Measurements from ENCODE around the gene NOD1. TPM values are rescaled to one million over a fixed set of nuclear protein-coding genes. Genes with fewer than 3 reads are reported as not detected.

The NOD1 gene
- total RNA-seq, 1 experiment from 2014 or later: 7.0 TPM

DNA sequence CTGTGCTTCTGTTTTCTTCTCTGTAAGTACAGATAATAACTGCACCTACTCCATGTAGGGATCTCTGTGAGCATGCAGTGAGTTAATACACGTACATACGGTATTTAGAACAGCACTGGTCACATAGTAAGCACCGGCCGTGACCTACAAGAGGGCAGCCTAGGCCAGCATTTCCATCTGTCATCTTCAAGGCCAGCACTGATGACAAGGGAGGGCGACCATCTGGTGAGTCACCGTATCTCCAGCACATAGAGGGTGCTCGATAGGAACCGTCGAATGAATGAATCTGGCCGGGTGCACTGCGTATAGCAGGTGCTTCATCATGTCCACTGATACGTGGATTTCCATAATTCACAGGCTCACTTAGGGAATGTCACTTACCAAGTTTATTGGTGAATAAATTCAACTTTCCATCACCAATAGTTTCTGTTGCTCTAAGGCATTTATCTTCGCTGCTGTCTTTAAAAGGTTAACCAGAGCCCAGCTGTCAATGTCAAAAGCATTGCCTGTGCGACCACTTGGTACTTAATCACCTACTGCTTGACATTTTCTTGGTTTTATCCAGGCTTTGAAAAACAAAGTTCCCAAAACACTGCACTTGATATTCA, 8.3 kb downstream of the NOD1 start:
- CTCF ChIA-PET: interaction anchor here (0.8 to 1.6 kb wide), 5 partner anchors 18 to 306 kb away, joined by 3 to 5 read pairs (median 4); no protein-coding TSS in a partner anchor
- Histone ChIP-seq H3K4me3 (ENCODE audit: low read depth, low read length) (no peak overlapping the region), H3K9me3 (no peaks in the 10 kb centered on the region), H3K4me1 (no peaks in the 10 kb centered on the region), H3K36me3 (ENCODE audit: control insufficient read depth, insufficient read depth, low read length) (no peaks in the 10 kb centered on the region), H3K27me3 (replicated peaks; ENCODE audit: control insufficient read depth, insufficient read depth, low read length) (no peaks in the 10 kb centered on the region)
- TF ChIP-seq, protein P1, sequence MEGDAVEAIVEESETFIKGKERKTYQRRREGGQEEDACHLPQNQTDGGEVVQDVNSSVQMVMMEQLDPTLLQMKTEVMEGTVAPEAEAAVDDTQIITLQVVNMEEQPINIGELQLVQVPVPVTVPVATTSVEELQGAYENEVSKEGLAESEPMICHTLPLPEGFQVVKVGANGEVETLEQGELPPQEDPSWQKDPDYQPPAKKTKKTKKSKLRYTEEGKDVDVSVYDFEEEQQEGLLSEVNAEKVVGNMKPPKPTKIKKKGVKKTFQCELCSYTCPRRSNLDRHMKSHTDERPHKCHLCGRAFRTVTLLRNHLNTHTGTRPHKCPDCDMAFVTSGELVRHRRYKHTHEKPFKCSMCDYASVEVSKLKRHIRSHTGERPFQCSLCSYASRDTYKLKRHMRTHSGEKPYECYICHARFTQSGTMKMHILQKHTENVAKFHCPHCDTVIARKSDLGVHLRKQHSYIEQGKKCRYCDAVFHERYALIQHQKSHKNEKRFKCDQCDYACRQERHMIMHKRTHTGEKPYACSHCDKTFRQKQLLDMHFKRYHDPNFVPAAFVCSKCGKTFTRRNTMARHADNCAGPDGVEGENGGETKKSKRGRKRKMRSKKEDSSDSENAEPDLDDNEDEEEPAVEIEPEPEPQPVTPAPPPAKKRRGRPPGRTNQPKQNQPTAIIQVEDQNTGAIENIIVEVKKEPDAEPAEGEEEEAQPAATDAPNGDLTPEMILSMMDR (IDR thresholded peaks at IDR 0.05; ENCODE audit: insufficient read depth in 1 of 2, low read depth in 1 of 2, low read length in 1 of 2, severe bottlenecking in 1 of 2, unreplicated experiment in 1 of 2): no peak
- H3K27me3 Mint-ChIP-seq (ENCODE audit: insufficient read depth, unreplicated experiment): no peaks in the 10 kb centered on the region
- no peak overlapping the region for H3K27ac Mint-ChIP-seq (ENCODE audit: unreplicated experiment)
- H3K36me3 Mint-ChIP-seq (ENCODE audit: insufficient read depth, unreplicated experiment): no peaks in the 10 kb centered on the region
- POLR2A ChIA-PET: no interaction called here
- no peak for DNase-seq
- peaks cover 7% of the 10 kb centered on the region for H3K4me1 Mint-ChIP-seq (ENCODE audit: low read depth, unreplicated experiment)
- intact Hi-C loops (cut with micrococcal nuclease; ENCODE audit: unreplicated experiment): loop anchor here (10.0 kb wide), 2 partner anchors 75 to 185 kb away; partner anchors contain the start of gene ZNRF2
- no TSS peak for BruUV-seq (replicated peaks)
- H3K4me3 Mint-ChIP-seq (ENCODE audit: unreplicated experiment): no peak overlapping the region
- H3K9me3 Mint-ChIP-seq (ENCODE audit: unreplicated experiment): no peaks in the 10 kb centered on the region

DNA sequence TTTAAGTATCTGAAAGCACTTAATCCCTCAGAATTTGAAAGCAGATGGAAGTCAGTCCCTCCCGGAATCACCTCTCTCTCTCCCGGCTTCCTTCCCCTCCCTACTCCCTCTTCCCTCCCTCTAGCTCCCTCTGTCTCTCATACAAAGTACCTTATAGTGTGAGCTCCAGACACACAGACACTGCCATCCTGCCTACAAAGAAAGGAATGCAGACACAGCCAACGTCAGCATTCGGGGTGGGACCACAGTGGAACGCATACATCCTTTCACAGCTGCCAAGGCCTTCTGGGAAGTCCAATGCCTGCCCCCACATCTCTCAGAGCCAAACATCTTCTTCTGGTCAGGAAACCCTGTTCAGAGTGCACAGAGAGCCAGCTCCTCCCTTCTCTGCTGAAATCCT, 9.3 kb downstream of the NOD1 start:
- no peaks in the 10 kb centered on the region for H3K27me3 Mint-ChIP-seq (ENCODE audit: insufficient read depth, unreplicated experiment)
- intact Hi-C loops (cut with micrococcal nuclease; ENCODE audit: unreplicated experiment): no loop called here
- H3K4me1 ChIP-seq: no peaks in the 10 kb centered on the region
- H3K9me3 Mint-ChIP-seq (ENCODE audit: unreplicated experiment): no peaks in the 10 kb centered on the region
- ChIA-PET POLR2A (no interaction called here), CTCF (interaction anchor here (0.8 to 1.6 kb wide), 7 partner anchors 10 to 305 kb away, joined by 3 to 13 read pairs (median 4); partner anchors contain the start of gene NOD1)
- no peaks in the 10 kb centered on the region for H3K9me3 ChIP-seq
- TF ChIP-seq, protein P1 (IDR thresholded peaks at IDR 0.05; ENCODE audit: insufficient read depth in 1 of 2, low read depth in 1 of 2, low read length in 1 of 2, severe bottlenecking in 1 of 2, unreplicated experiment in 1 of 2): peak; percentile 9 to 39
- no peak overlapping the region for H3K4me3 ChIP-seq (ENCODE audit: low read depth, low read length)
- H3K36me3 ChIP-seq (ENCODE audit: control insufficient read depth, insufficient read depth, low read length): no peaks in the 10 kb centered on the region
- no peaks in the 10 kb centered on the region for H3K36me3 Mint-ChIP-seq (ENCODE audit: insufficient read depth, unreplicated experiment)
- DNase-seq: peak; percentile 50 to 53
- H3K27me3 ChIP-seq (replicated peaks; ENCODE audit: control insufficient read depth, insufficient read depth, low read length): no peaks in the 10 kb centered on the region
- no TSS peak for BruUV-seq (replicated peaks)
- H3K4me1 Mint-ChIP-seq (ENCODE audit: low read depth, unreplicated experiment): peaks cover 7% of the 10 kb centered on the region
- no peak overlapping the region for H3K4me3 Mint-ChIP-seq (ENCODE audit: unreplicated experiment)
- no peak overlapping the region for H3K27ac Mint-ChIP-seq (ENCODE audit: unreplicated experiment)

DNA sequence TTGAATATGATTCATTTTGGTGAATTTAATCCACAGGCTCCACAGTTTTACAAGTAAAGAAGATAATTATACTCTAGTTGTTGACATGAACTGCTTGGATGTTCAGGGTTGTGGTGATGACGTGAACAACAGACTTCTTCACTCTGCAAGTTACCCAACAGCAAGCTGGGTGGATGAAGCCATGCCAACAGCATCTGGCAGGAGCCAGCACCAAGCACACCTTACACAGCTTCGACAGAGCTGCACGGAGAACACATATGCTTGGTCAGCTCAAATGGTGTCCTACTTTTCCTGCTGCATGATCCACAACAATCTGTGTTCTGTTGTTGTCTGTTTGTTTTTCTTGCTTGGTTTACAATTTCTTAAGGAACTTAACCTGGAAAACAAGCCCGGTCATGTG, 9.8 kb downstream of the NOD1 start:
- no peak overlapping the region for H3K4me3 Mint-ChIP-seq (ENCODE audit: unreplicated experiment)
- DNase-seq: no peak
- Histone ChIP-seq H3K4me3 (ENCODE audit: low read depth, low read length) (no peak overlapping the region), H3K4me1 (no peaks in the 10 kb centered on the region), H3K36me3 (ENCODE audit: control insufficient read depth, insufficient read depth, low read length) (no peaks in the 10 kb centered on the region), H3K9me3 (no peaks in the 10 kb centered on the region), H3K27me3 (replicated peaks; ENCODE audit: control insufficient read depth, insufficient read depth, low read length) (no peaks in the 10 kb centered on the region)
- intact Hi-C loops (cut with micrococcal nuclease; ENCODE audit: unreplicated experiment): no loop called here
- TF ChIP-seq, protein P1 (IDR thresholded peaks at IDR 0.05; ENCODE audit: insufficient read depth in 1 of 2, low read depth in 1 of 2, low read length in 1 of 2, severe bottlenecking in 1 of 2, unreplicated experiment in 1 of 2): no peak
- no peak overlapping the region for H3K27ac Mint-ChIP-seq (ENCODE audit: unreplicated experiment)
- no peaks in the 10 kb centered on the region for H3K36me3 Mint-ChIP-seq (ENCODE audit: insufficient read depth, unreplicated experiment)
- POLR2A ChIA-PET: no interaction called here
- peaks cover 7% of the 10 kb centered on the region for H3K4me1 Mint-ChIP-seq (ENCODE audit: low read depth, unreplicated experiment)
- CTCF ChIA-PET: interaction anchor here (1.0 to 1.6 kb wide), 6 partner anchors 9 to 193 kb away, joined by 3 to 13 read pairs (median 4); partner anchors contain the start of gene NOD1
- no peaks in the 10 kb centered on the region for H3K9me3 Mint-ChIP-seq (ENCODE audit: unreplicated experiment)
- BruUV-seq (replicated peaks): no TSS peak
- H3K27me3 Mint-ChIP-seq (ENCODE audit: insufficient read depth, unreplicated experiment): no peaks in the 10 kb centered on the region
